Rectal smooth muscle tissue (tissue), 1 donor: ENCODE measurements around the gene PBOV1.

ENCODE experiments used
- H3K27ac ChIP-seq: one replicate; pipeline ENCODE4 v1.7.0; 2013; ENCODE audit warnings: low read depth, low read length, inconsistent platforms
- H3K27me3 ChIP-seq: one replicate; pipeline ENCODE4 v1.7.0; 2013; ENCODE audit warnings: low read length; ENCODE audit not compliant: control insufficient read depth, insufficient read depth
- H3K36me3 ChIP-seq: one replicate; pipeline ENCODE4 v1.7.0; 2013; ENCODE audit warnings: low read length; ENCODE audit not compliant: control insufficient read depth, insufficient read depth
- H3K4me1 ChIP-seq: one replicate; pipeline ENCODE4 v1.7.0; 2013; ENCODE audit warnings: low read length; ENCODE audit not compliant: control insufficient read depth, insufficient read depth
- H3K4me3 ChIP-seq: one replicate; pipeline ENCODE4 v1.7.0; 2013; ENCODE audit warnings: low read length
- H3K9ac ChIP-seq: one replicate; pipeline ENCODE4 v1.7.0; 2013; ENCODE audit warnings: low read length

Gene PBOV1

DNA sequence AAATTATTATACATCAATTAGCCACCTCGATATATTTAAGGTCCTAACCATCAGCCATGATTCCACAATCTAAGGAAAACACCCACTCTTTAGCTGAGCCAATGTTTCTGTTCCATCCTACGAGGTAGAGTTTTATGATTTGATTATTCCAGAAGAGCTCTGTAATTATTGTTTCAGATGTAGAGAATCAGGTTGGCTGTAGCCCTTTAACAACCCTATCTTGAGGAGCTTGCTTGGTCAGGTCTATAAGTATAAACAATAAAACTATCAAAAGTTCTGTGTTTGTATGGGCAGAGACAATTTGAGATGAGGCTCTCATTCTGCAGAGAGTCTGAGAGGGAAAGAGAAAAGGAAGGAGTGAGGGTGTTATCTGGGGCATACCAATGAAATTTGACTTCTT lies at the start of gene PBOV1:
Gene PBOV1, minus strand, starts transcription at position 43 of the 400 bp plus-strand sequence. CDS start 96 bp downstream, outside the sequence.
- no peaks in the 10 kb centered on the region for H3K36me3 ChIP-seq
- H3K4me1 ChIP-seq = no peaks in the 10 kb centered on the region
- H3K27ac ChIP-seq = no peak within 1 kb of the TSS
- H3K27me3 ChIP-seq = no peaks in the 10 kb centered on the region
- H3K4me3 ChIP-seq = no peak within 1 kb of the TSS
- H3K9ac ChIP-seq = no peak within 1 kb of the TSS

DNA sequence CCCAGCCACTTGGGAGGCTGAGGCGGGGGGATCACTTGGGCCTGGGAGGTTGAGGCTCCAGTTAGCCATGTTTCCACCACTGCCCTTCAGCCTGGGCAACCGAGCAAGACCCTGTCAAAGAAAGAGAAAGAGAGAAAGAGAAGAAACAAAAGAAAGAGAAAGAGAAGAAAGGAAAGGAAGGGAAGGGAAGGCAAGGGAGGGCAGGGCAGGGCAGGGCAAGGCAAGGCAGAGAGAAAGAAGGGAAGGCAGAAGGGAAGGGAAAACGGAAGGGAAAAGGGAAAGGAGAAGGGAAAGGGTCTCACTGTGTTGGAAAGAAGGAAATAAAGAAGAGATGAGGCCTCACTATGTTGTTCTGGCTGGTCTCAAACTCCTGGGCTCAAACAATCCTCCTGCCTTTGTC lies 47.8 kb upstream of the PBOV1 start:
- Histone ChIP-seq H3K27ac (no peak overlapping the region), H3K27me3 (no peaks in the 10 kb centered on the region)

DNA sequence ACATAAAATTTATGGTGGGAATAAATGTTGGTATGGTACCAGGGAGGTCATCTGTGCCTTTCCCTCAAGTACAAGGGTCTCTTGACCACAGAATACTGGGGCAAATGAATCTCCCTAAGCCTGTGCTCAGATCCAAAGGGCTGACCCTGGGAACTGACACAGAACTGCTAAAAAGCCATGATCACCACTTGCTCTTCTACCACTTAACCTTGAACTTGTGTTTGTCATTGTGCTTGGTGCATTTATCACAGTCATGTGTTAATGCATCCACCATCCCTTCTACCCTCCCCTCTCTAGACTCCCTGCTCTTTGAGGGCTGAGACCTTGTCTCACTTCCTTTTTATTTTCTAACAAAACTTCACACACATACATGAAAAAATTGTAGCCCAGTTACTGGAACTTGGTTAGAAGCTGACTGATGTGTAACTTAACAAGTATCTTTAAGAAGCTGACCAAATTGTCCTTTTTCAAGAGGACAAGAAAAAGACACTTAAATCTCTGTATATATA lies 46.1 kb upstream of the PBOV1 start:
- no peaks in the 10 kb centered on the region for H3K36me3 ChIP-seq
- H3K27ac ChIP-seq = no peak overlapping the region
- H3K27me3 ChIP-seq = no peaks in the 10 kb centered on the region
- H3K4me3 ChIP-seq = no peak overlapping the region
- no peak overlapping the region for H3K9ac ChIP-seq
- no peaks in the 10 kb centered on the region for H3K4me1 ChIP-seq

More for the DNA sequence above, 47.8 kb upstream of the PBOV1 start:
- Histone ChIP-seq H3K4me3 (no peak overlapping the region), H3K9ac (no peak overlapping the region), H3K4me1 (no peaks in the 10 kb centered on the region), H3K36me3 (no peaks in the 10 kb centered on the region)

DNA sequence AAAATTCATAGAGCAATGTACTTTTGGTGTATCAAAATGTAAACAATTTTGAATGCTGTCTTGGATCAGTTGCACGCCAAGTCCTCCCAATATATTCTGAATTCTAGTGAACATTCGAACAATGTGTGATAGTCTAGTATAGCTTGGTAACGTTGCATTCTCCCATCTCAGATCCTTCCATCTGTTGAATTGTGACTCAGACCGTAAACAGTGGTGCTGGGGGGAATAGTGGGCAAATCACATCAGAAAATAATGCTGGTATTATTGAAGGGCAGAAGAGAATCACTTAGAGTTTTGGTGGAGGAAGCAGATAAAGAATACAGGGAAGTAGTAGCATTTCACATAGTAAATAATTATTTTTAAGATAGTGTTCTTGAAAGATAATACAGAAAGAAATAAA lies 45.7 kb upstream of the PBOV1 start:
- H3K4me1 ChIP-seq = no peaks in the 10 kb centered on the region
- H3K27ac ChIP-seq = no peak overlapping the region
- H3K4me3 ChIP-seq = no peak overlapping the region
- H3K36me3 ChIP-seq = no peaks in the 10 kb centered on the region
- H3K9ac ChIP-seq = no peak overlapping the region
- no peaks in the 10 kb centered on the region for H3K27me3 ChIP-seq

DNA sequence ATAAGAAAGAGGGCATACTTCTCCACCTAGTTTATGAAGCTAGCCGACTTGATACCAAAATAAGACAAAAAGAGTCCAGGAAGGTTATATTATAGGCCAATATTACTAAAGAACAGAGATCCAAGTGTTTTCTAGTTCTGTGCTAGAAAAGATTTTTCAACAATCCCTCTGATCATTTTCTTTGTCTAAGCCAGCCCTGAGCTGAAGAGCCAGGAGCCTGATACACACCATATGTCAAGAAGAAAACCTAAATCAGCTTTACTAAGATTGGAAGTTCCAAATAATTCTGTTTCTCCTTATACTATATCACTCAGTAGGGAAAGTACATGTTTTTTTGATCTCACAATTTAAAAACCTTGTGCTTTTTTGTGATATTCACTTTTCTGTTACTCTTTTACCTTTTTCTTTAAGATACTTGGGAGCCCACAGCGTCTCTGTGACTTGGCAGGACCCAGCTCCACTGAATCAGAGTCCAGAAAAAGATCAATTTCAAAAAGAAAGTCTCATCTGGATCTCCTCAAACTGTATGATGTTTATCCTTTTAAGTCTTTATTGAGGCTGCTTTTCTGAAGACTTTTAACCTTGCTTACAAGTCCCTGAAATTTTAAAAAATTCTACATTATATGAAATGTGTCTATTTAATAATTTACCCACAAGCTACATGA lies 43.0 kb upstream of the PBOV1 start:
- no peaks in the 10 kb centered on the region for H3K4me1 ChIP-seq
- H3K4me3 ChIP-seq = no peak overlapping the region
- H3K36me3 ChIP-seq = no peaks in the 10 kb centered on the region
- H3K27ac ChIP-seq = no peak overlapping the region
- no peaks in the 10 kb centered on the region for H3K27me3 ChIP-seq
- H3K9ac ChIP-seq = no peak overlapping the region

DNA sequence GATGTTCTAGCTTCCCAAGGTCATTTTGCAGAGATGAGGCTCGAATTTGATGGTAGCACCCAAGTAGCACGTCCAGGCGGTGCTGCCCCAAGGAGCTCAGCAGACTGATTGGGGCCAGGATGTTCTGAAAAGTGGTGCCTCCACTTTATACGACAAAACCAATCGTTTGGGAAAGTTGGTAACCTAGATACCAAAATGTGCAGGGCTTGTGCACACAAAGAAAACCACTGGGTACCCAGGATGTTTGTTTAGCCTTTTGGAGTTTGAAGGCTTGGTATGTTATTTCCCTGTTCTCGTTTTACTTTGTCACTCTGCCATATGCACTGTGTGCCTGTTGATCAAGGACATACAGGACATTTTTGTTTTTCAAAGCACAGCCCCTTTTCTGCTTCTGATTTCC lies 40.7 kb upstream of the PBOV1 start:
- no peaks in the 10 kb centered on the region for H3K27me3 ChIP-seq
- no peak overlapping the region for H3K9ac ChIP-seq
- H3K4me3 ChIP-seq = no peak overlapping the region
- H3K27ac ChIP-seq = no peak overlapping the region
- H3K36me3 ChIP-seq = no peaks in the 10 kb centered on the region
- H3K4me1 ChIP-seq = no peaks in the 10 kb centered on the region

DNA sequence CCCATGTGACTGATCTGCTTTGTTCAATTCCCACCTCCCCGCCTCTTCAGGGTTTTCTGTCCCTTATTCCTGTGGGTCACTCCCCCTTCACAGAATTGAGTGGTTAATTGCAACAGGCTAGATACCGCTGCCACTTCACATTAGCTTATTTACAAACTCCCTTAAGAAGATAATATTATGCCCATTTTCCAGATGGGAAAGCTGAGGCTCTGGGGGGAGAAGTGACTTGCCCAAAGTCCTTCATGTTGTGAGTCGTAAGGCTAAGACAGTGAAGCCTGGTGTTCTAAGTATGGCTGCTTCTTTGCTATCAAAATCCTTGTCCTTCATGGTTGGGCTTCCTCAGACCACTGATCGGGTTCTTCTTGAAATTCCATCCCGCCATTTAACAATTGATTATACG lies 39.9 kb upstream of the PBOV1 start:
- no peak overlapping the region for H3K27ac ChIP-seq
- no peaks in the 10 kb centered on the region for H3K4me1 ChIP-seq
- no peaks in the 10 kb centered on the region for H3K27me3 ChIP-seq
- no peaks in the 10 kb centered on the region for H3K36me3 ChIP-seq
- H3K9ac ChIP-seq = no peak overlapping the region
- H3K4me3 ChIP-seq = no peak overlapping the region

DNA sequence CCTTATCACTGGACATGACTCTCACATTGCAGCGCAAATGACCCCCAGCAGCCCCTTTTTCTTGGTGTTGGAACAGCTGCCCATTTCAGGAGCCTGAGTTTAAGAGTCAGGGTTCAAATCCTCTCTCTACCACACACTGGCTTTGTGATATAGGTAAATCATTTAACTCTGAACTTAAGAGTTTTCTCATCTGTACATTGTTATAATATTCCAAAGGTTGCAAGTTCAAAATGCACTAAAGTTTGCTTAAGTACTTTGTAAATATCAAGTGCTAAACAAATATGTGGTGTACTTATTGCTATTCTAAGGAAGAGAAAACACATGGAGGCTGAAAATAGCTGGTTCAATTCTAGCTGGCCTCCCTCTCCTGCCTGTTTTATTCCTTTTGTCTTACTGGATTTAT lies 39.3 kb upstream of the PBOV1 start:
- Histone ChIP-seq H3K27ac (no peak overlapping the region), H3K4me3 (no peak overlapping the region), H3K27me3 (no peaks in the 10 kb centered on the region), H3K9ac (no peak overlapping the region), H3K36me3 (no peaks in the 10 kb centered on the region), H3K4me1 (no peaks in the 10 kb centered on the region)

DNA sequence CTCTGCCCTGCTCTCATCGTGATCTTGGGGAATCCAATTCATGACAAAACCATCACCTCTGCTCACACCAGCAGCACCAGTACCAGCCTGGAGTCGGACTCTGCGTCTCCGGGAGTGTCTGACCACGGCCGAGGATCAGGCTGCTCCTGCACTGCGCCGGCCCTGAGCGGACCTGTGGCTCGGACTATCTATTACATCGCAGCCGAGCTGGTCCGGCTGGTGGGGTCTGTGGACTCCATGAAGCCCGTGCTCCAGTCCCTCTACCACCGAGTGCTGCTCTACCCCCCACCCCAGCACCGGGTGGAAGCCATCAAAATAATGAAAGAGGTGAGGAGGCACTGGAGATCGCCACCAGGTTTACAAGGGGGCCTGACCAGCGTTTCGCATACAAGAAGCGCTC lies 37.2 kb upstream of the PBOV1 start:
- no peaks in the 10 kb centered on the region for H3K36me3 ChIP-seq
- no peak overlapping the region for H3K27ac ChIP-seq
- H3K4me3 ChIP-seq = no peak overlapping the region
- H3K9ac ChIP-seq = no peak overlapping the region
- no peaks in the 10 kb centered on the region for H3K4me1 ChIP-seq
- H3K27me3 ChIP-seq = no peaks in the 10 kb centered on the region

DNA sequence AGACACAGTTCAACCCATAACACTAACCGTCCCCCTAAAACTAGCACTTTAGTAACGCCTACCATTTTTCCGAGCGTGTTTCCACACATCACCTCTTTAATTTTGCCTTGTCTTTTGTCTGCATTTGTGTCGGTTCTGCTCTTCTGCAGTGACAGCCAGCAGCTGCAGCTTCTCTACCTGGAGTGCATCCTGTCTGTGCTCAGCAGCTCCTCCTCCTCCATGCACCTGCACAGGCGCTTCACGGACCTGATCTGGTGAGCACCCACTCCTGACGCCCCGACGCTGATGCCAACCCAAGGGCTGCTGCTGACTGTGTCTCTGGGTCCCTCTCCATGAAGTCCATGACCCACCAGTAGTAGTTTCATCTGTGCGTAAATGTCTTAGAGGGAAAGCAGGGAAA lies 35.4 kb upstream of the PBOV1 start:
- no peaks in the 10 kb centered on the region for H3K27me3 ChIP-seq
- H3K4me1 ChIP-seq = no peaks in the 10 kb centered on the region
- no peak overlapping the region for H3K9ac ChIP-seq
- no peak overlapping the region for H3K4me3 ChIP-seq
- no peaks in the 10 kb centered on the region for H3K36me3 ChIP-seq
- no peak overlapping the region for H3K27ac ChIP-seq

DNA sequence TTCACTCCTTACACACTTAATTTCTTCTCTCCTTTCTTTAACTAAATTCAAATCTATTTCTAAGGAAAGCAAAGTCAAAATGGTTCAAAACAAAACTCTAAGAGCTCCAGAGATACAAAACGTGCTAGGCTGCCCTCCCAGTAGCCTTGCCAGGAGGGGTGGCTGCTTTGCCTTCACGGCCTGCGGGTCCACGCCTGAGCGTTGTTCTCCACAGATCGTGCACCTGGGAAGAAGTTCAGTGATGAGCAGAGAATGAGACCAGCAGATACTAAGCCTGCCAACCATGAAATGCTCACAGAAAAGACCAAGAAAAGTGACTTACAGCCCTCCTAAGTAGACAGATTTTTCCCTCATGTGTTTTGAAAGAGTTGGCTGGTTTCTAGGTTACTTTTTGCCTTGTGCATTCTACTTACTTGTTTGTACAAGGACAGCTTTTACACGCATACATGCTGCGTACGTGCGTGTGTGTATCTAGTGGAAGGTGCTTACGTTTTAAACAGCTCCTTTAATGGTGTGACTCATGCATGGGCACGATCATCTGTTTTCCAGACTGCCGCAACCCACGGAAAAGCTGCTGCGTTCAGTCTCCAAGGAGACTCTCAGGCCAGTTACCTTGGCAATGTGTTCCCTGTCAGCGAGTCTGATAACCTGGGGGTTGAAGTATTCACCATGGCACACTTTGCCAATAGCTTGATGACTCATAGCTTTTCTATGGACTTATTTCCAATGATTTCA lies 32.4 kb upstream of the PBOV1 start:
- Histone ChIP-seq H3K27me3 (no peaks in the 10 kb centered on the region), H3K9ac (no peak overlapping the region), H3K4me1 (no peaks in the 10 kb centered on the region), H3K36me3 (no peaks in the 10 kb centered on the region), H3K27ac (no peak overlapping the region), H3K4me3 (no peak overlapping the region)

DNA sequence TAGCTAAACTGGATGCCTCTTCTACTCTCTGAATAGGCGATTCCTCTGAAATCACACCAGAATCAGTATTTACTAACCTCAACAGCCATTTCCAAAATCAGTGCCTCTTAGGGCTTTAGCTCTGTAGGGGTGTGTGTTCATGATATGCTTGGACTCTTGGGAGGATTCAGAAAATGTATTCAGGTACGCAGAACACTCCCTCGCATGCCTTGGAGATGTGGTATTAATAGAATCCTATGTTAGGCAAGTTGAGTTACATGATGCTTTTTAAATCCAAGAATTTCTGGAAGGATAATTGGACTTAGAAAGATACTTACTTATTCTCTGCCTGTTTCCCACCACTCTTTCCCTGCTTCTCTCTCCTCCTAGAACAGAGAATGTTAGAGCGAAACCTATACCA lies 31.8 kb upstream of the PBOV1 start:
- Histone ChIP-seq H3K27me3 (no peaks in the 10 kb centered on the region), H3K36me3 (no peaks in the 10 kb centered on the region), H3K27ac (no peak overlapping the region), H3K9ac (no peak overlapping the region), H3K4me3 (no peak overlapping the region), H3K4me1 (no peaks in the 10 kb centered on the region)

DNA sequence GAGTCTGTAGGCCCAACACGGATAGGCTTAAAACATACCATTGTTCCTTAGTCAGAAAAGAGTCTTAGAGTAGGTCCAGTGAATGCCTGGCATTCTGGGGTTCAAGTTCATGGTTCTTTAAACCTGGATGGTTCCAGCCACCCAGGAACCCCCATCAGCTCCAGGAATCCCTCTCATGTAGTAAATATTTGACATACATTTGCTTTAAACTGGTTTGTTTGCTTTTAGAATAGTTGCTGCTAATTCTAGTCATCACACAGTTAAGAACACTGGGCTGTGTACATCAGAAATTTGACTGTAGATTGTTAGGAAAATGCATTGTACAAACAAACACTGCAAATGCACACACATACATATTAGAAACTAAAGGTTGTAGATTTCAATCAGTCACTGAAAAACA lies 30.6 kb upstream of the PBOV1 start:
- no peak overlapping the region for H3K4me3 ChIP-seq
- H3K27ac ChIP-seq = no peak overlapping the region
- H3K36me3 ChIP-seq = no peaks in the 10 kb centered on the region
- no peak overlapping the region for H3K9ac ChIP-seq
- no peaks in the 10 kb centered on the region for H3K27me3 ChIP-seq
- no peaks in the 10 kb centered on the region for H3K4me1 ChIP-seq
